CD14-positive monocyte (primary cell): ENCODE measurements around the gene CDH13. TPM values are rescaled to one million over a fixed set of nuclear protein-coding genes. Genes with fewer than 3 reads are reported as not detected.

ENCODE experiments used
- DNase-seq, 3 donors: peaks; one replicate each; pipeline ENCODE4 v3.0.0-alpha.2; 2011 to 2022
- H2AFZ ChIP-seq: 2 replicates; pipeline ENCODE4 v1.6.0; 2012; ENCODE audit warnings: mild to moderate bottlenecking, low read depth, low read length, inconsistent platforms; ENCODE audit not compliant: insufficient read depth, poor library complexity, severe bottlenecking
- H3K27ac ChIP-seq, 2 donors: 1 replicate in 1 of 2; 2 replicates in 1 of 2; pipeline ENCODE4 v1.5.1; 2012 to 2013; ENCODE audit warnings: low read length in 2 of 2, control low read depth in 1 of 2, inconsistent platforms in 1 of 2, low read depth in 1 of 2, mild to moderate bottlenecking in 1 of 2
- H3K27me3 ChIP-seq, 2 donors: one replicate each; pipeline versions ENCODE4 v1.6.0 to v1.6.1; 2011 to 2013; ENCODE audit warnings: low read length in 2 of 2; ENCODE audit not compliant: control insufficient read depth in 2 of 2, insufficient read depth in 2 of 2
- H3K36me3 ChIP-seq, 2 donors: replicated peaks in 1 of 2; 1 replicate in 1 of 2; 2 replicates in 1 of 2; pipeline versions ENCODE4 v1.5.1 to v1.6.1; 2012 to 2013; ENCODE audit warnings: low read length in 2 of 2, control low read depth in 1 of 2, inconsistent platforms in 1 of 2, mild to moderate bottlenecking in 1 of 2; ENCODE audit not compliant: insufficient read depth in 2 of 2, control insufficient read depth in 1 of 2
- H3K4me1 ChIP-seq, 2 donors: 1 replicate in 1 of 2; 2 replicates in 1 of 2; pipeline versions ENCODE4 v1.5.1 to v1.6.1; 2012 to 2013; ENCODE audit warnings: low read length in 2 of 2, control low read depth in 1 of 2, inconsistent platforms in 1 of 2, mild to moderate bottlenecking in 1 of 2, moderate library complexity in 1 of 2; ENCODE audit not compliant: insufficient read depth in 2 of 2, control insufficient read depth in 1 of 2
- H3K4me2 ChIP-seq: replicated peaks from 2 replicates; pipeline ENCODE3; 2012; ENCODE audit warnings: low read length, moderate library complexity, mild to moderate bottlenecking; ENCODE audit not compliant: poor library complexity, severe bottlenecking; ENCODE audit errors: extremely low read depth
- H3K4me3 ChIP-seq, 3 experiments: fragments of 200-600 bp in 1 of 3; sonication (generic) in 1 of 3; replicated peaks in 1 of 3; 1 replicate in 2 of 3; 2 replicates in 1 of 3; pipeline ENCODE4 v1.5.1; 2011 to 2013; ENCODE audit warnings: low read length in 3 of 3, mild to moderate bottlenecking in 3 of 3, control low read depth in 2 of 3, low read depth in 2 of 3, inconsistent platforms in 1 of 3, moderate library complexity in 1 of 3
- H3K79me2 ChIP-seq: 2 replicates; pipeline ENCODE4 v1.6.0; 2012; ENCODE audit warnings: mild to moderate bottlenecking, control low read depth, inconsistent platforms, low read length, moderate library complexity; ENCODE audit not compliant: insufficient read depth
- H3K9ac ChIP-seq: 2 replicates; pipeline ENCODE4 v1.6.0; 2017; ENCODE audit warnings: low read length, mild to moderate bottlenecking; ENCODE audit not compliant: insufficient read depth, poor library complexity, severe bottlenecking
- H3K9me3 ChIP-seq, 2 donors: replicated peaks in 1 of 2; 1 replicate in 1 of 2; 2 replicates in 1 of 2; pipeline versions ENCODE4 v1.5.1 to v1.6.1; 2012 to 2013; ENCODE audit warnings: low read length in 2 of 2, control low read depth in 1 of 2; ENCODE audit not compliant: control insufficient read depth in 1 of 2, insufficient read depth in 1 of 2
- H4K20me1 ChIP-seq: 2 replicates; pipeline ENCODE4 v1.6.0; 2012; ENCODE audit warnings: mild to moderate bottlenecking, low read length, control low read depth, moderate library complexity; ENCODE audit not compliant: insufficient read depth
- H3K27ac Mint-ChIP-seq, 7 donors: one replicate each; pipeline ENCODE4 v1.8.0; 2020; ENCODE audit warnings: mild to moderate bottlenecking in 7 of 7, mixed read lengths in 7 of 7, moderate library complexity in 6 of 7, inconsistent platforms in 2 of 7
- H3K27me3 Mint-ChIP-seq, 3 donors: one replicate each; pipeline ENCODE4 v1.8.0; 2021 to 2022; ENCODE audit warnings: low read depth in 3 of 3, mild to moderate bottlenecking in 3 of 3, mixed read lengths in 3 of 3, moderate library complexity in 3 of 3, inconsistent platforms in 1 of 3
- H3K36me3 Mint-ChIP-seq, 2 donors: one replicate each; pipeline ENCODE4 v1.8.0; 2020; ENCODE audit warnings: mixed read lengths in 2 of 2, inconsistent platforms in 1 of 2, mild to moderate bottlenecking in 1 of 2
- H3K4me1 Mint-ChIP-seq: one replicate; pipeline ENCODE4 v1.8.0; 2020; ENCODE audit warnings: mild to moderate bottlenecking, mixed read lengths
- H3K4me3 Mint-ChIP-seq, 2 donors: one replicate each; pipeline ENCODE4 v1.8.0; 2020; ENCODE audit warnings: mild to moderate bottlenecking in 2 of 2, mixed read lengths in 2 of 2, moderate library complexity in 1 of 2
- H3K9me3 Mint-ChIP-seq, 7 donors: one replicate each; pipeline ENCODE4 v1.8.0; 2020 to 2022; ENCODE audit warnings: mixed read lengths in 7 of 7, mild to moderate bottlenecking in 6 of 7, moderate library complexity in 6 of 7, inconsistent platforms in 2 of 7
- CTCF ChIP-seq: fragments of 200-600 bp; IDR thresholded peaks from one replicate; pipeline ENCODE4 v1.8.0; 2022; ENCODE audit warnings: antibody characterized with exemption, mild to moderate bottlenecking
- WGBS: methylation state at CpG from one replicate; pipeline ENCODE4 v1.1.5; 2013; ENCODE audit warnings: missing lambda C conversion rate; ENCODE audit not compliant: insufficient coverage; 5-methylcytosine and 5-hydroxymethylcytosine counted together
- intact Hi-C, 2 donors: fragments of 100-400 bp; cut with micrococcal nuclease; formaldehyde crosslinking; loops; one replicate each; pipeline versions ENCODE4 v1.15.0 to v1.15.1; 2023
- polyA plus RNA-seq, 3 donors: library from polyadenylated mRNA; depleted of rRNA in 1 of 3; unstranded in 2 of 3; stranded (reverse) in 1 of 3; fragments of 300-500 nt in 2 of 3; fragments of >200 nt in 1 of 3; fragmentation: Illumina TruSeq in 2 of 3; gene quantifications; 1 replicate in 2 of 3; 2 replicates in 1 of 3; pipeline ENCODE4 v1.2.3, GENCODE V29; 2012 to 2021

CDH13 gene
- polyA plus RNA-seq, 3 donors = 0.13 to 0.19 TPM; not detected in 1

GRCh38 chr16:83623892-83624291 is 997.1 kb downstream of the CDH13 start:
- H3K9me3 ChIP-seq = no peaks in the 10 kb centered on the region
- no peak overlapping the region for H3K27ac Mint-ChIP-seq
- no peaks in the 10 kb centered on the region for H3K36me3 Mint-ChIP-seq
- H3K4me1 Mint-ChIP-seq = peaks cover 2% of the 10 kb centered on the region
- H3K36me3 ChIP-seq = no peaks in the 10 kb centered on the region
- H2AFZ ChIP-seq = no peak overlapping the region
- H3K27me3 Mint-ChIP-seq = peaks cover 7 to 12% (median 7%) of the 10 kb centered on the region in 3 donors
- peak overlapping the region; percentile 4 for H3K9ac ChIP-seq
- H3K4me3 Mint-ChIP-seq = no peak overlapping the region
- H4K20me1 ChIP-seq = no peaks in the 10 kb centered on the region
- H3K27ac ChIP-seq = no peak overlapping the region
- intact Hi-C loops = no loop called here
- H3K27me3 ChIP-seq = no peaks in the 10 kb centered on the region
- no peaks in the 10 kb centered on the region for H3K4me1 ChIP-seq
- H3K4me2 ChIP-seq = no peak overlapping the region
- 88% methylated on average over 4 of the region's 6 CpGs for WGBS
- no peak for TF ChIP-seq CTCF
- no peak overlapping the region for H3K4me3 ChIP-seq
- H3K9me3 Mint-ChIP-seq = peaks cover 0 to 2% (median 0%) of the 10 kb centered on the region in 7 donors
- DNase-seq = no peak
- H3K79me2 ChIP-seq = no peaks in the 10 kb centered on the region

- Histone ChIP-seq H2AFZ (no peak overlapping the region), H3K27ac (no peak overlapping the region), H3K4me2 (no peak overlapping the region), H3K79me2 (no peaks in the 10 kb centered on the region), H3K27me3 (no peaks in the 10 kb centered on the region), H3K9ac (peak overlapping the region; percentile 4), H4K20me1 (no peaks in the 10 kb centered on the region), H3K9me3 (no peaks in the 10 kb centered on the region), H3K4me1 (no peaks in the 10 kb centered on the region), H3K36me3 (no peaks in the 10 kb centered on the region), H3K4me3 (no peak overlapping the region)
- Mint-ChIP-seq H3K9me3 (peaks cover 0 to 2% (median 0%) of the 10 kb centered on the region in 7 donors), H3K27me3 (peaks cover 7 to 14% (median 7%) of the 10 kb centered on the region in 3 donors), H3K4me1 (peaks cover 2% of the 10 kb centered on the region), H3K27ac (no peak overlapping the region), H3K36me3 (no peaks in the 10 kb centered on the region), H3K4me3 (no peak overlapping the region)
- no peak for TF ChIP-seq CTCF
- intact Hi-C loops = no loop called here
- 92% methylated on average over 5 of the region's 11 CpGs for WGBS
- no peak for DNase-seq
Measured at GRCh38 chr16:83624429-83625120, 997.8 kb downstream of the CDH13 start.
